Measurements from ENCODE around the gene ZNF302.

DNA sequence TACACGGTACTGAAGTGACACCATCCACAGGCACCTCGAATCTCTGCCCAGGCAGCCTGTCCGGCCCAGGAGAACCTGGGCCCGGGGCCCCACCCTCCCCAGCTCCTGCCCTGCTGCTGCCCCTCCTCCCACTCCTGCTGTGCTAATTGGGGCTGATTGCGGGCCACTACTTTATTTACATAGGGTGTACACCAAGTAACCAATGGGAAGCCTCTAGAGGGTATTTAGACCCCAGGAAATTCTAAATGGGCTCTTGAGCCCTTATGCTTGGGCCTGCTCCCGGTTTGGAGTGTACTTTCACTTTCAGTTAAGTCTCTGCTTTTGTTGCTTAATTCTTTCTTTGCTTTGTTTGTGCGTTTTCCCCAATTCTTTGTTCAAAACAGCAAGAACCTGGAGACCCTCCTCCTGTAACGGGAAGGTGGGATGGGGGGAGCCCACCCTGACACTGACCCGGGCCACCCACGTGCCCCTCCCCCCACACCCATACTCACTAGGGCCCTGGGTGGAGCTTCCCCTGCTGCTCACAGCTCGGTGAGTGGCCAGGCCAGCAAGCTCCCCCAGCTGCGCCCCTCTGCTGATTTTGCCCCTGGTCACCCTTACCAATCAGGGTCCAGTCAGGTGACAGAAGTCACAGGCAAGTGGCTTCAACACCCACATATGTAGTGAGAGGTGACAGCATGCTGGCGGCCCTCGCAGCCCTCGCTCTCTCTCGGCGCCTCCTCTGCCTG, 10.0 kb upstream of the ZNF302 start:
- TF ChIP-seq CTCF (IDR thresholded peaks at IDR 0.05): no peak
- no peak for TF ChIP-seq TCF7L2 (IDR thresholded peaks at IDR 0.05; ENCODE audit: low read depth, low read length)

Measured in Panc1 (cell line).